HG02870 (cell line): Measurements from ENCODE around the gene S100A5.

Experiments used
- ATAC-seq: cut with Tn5 transposase; IDR thresholded peaks from one replicate; pipeline ENCODE4 v1.9.1; 2021; ENCODE audit warnings: mild to moderate bottlenecking, moderate library complexity; ENCODE audit not compliant: unreplicated experiment

Gene S100A5

DNA sequence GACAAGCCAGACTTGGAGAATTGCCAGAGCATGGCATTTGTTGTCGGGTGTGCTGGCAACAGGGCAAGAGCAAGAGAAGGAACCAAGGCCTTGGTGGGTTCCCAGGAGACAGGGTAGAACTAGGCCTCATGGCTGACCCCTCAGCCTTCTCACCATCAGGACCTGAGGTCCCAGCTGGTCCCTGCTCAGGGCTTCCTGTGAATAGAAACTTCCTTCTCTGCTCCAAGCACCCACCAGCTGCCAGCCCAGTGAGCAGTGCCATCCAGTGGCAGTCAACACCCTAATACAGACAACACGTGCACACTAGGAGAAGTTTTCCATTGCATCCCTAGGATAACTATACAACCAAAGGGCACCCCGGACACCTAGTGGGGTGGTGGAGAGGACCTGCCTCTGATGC lies 27.7 kb downstream of the S100A5 start:
- ATAC-seq: no peak

DNA sequence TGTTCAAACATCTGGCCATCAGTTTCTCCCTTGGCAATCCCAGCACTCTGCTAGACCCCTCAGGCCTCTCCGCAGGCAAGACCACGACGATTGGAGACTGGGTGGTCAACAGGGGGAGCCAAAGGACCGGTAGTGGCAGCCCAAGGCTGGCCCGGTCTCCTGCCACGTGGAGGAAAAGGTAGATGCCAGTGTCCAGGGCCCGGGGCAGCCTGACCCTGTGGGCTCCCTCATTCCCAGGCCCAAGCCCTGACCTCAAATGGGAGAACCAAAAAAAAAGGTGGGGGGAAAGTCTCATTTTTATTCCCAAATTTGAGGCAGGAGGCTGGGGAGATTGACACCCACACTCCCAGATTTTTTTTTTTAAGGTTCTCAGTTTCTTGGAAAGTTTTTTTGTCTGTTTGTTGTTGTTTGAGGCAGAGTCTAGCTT lies 29.7 kb downstream of the S100A5 start:
- no peak for ATAC-seq

DNA sequence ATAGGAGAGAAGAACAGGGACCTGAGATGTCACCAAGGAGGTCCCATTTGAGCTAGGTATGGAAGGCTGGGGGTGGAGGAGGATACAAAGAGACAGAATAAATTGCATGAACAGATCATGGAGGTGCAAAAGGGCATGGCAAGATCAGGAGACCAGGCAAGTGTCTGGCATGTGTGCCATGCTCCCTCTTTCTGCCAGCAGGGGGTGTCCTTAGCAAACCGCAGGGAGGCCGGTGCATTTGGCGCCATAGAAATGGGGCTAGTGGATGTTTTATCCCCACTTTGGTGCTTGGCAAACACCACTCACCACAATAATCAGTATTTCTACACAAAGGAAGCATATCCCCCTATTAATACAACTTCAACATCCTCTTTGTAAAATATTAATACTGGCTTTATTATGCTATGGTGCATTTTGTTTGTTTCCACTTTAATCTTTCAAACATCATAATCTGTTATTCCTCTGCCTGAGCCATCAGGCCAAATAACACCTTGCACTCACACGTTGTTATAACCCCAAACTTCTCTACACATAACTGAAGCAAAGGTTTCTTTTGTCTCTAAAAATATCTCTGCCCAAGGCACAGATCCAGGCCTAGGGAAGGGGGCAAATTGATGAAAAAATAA lies 30.9 kb downstream of the S100A5 start:
- ATAC-seq: no peak

DNA sequence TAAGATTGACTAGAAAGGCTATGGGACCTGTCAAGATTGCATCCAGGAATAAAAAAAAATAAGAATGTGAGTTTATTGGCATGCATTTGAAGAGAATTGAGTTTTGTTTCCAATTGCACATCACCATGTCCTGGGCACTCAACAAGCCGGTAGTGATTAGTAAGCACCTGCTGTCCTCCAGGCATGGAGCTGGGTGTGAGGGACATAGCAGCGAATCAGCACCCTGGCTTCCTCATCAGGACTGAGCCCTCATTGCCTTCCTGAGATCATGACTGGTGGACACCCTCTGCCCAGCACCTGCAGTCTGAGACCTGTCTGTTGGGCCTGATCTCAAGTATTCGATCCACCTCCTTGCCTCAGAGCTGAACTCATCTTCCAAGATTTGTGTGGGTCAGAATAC lies 31.7 kb downstream of the S100A5 start:
- no peak for ATAC-seq

DNA sequence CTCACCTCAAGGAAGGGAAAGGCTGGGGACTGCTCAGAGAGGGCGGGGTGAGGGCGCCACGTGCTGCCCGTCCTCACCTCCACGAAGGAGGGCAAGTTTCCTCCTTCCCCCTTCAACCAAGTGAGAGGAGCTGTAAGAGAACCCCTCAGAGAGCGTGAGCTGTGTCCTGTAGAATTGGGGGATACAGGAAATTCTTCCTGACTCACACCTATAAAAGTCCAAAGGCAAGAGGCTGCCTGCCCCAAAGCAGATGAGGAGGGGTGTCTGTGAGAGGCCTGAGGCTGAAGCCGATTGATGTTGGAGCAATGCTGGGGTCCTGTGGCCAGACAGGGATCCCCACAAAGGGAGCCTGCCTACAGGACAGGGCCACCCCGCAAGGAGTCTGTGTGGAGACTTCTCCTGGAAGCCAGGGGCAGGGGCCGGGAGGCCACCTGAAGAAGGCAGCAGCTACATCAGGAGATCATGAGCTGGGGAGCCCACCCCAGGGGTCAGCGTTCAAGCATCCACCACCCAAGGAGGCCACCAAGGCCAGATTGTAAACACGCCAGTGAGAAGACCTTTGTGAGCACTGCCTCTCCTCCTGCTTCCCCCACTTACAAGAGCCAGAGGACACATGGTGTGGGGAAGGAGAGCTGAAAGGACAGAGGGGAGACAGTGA lies 32.7 kb downstream of the S100A5 start:
- ATAC-seq: no peak

DNA sequence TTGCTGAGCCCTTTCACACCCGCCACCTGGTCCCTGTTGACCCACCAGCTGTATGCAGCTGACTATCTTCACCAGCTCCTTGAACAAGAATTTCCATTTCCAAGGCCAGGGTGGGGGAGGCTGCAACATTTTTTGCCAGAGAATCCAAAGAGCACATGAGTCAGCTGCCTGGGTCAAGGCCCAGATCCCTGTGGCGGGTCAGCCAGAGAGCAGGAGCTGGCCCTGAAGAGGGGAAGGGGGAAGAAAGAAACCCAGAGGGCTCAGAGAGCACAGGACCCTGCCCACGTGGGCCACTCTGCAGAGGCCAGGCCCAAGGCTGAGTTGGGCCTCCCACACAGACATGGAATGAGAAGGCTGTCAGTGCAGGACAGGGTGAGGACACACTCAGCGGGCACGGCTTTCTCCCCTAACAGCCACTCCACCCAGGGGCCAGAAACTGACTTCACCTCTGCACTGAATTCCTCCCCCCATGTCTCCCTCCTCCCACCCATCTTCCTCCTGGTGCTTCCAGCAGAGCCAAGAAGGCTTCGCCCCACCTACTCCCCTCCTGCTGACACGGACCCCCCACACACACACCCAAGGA lies 33.8 kb downstream of the S100A5 start:
- no peak for ATAC-seq

DNA sequence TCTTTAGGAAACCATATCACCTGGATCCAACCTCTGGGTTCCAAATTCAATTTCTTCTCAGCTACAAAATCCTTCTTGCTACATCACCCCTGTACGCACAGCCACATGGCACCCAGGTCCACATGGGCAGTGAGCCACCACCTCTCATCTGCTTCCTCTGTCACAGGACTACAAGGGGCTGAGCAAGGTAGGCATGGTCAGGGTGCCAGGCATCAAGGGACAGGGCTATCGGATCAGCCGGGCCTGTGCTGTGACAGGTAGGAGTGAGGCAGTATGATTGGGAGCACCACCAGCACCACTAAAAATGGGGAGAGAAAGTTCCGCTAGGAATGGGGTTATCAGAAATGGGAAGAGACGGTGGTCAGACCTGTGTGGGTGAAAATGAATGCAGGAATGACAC lies 34.3 kb downstream of the S100A5 start:
- ATAC-seq: no peak

DNA sequence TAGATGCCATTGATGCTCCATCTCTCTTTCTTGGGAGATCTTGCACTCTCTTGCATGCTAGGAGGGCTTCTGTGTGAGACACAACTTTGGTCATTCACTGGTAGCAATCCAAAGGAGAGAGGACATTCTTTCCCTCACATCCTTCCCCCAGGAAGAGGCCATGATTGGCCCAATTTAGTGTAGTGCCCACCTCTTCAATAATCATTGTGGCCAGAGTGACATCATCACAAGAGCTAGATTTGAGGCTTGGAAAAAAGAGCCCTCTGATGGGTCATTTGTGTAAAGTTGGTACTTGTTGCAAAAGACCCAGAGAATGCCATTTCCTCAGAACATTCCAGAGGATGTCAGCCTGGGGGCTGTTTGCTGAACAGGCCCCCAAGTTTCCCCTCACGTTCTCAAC lies 35.2 kb downstream of the S100A5 start:
- ATAC-seq: no peak

DNA sequence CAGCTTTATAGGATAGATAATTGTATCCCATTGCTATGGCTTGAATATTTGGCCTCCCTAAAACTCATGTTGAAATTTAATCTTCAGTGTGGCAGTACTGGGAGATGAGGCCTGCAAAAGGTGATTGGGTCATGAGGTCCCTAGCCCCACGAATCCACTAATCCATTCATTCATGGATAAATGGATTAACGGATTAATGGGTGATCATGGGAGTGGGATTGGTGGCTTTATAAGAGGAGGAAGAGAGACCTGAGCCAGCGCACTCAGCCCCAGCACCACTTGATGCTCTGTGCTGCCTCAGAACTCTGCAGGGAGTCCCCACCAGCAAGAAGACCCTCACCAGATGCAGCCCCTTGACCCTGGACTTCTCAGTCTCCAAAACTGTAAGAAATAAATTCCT lies 37.0 kb downstream of the S100A5 start:
- no peak for ATAC-seq

DNA sequence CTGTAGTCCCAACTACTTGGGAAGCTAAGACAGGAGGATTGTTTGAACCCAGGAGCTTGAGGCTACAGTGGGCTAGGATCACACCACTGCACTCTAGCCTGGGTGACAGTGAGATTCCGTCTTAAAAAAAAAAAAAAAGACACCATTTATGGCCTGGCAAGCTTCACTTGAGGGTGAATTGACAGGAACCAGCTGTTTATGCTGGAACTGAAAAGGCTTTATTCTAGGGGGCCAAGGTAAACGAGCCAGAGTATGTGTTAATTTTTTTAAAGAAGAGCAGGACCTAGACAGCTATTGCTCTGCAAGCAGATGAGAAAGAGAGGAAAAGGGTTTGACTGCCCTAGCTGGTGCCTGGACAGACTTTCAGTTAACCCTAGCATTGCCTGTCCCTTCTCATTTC lies 42.0 kb downstream of the S100A5 start:
- no peak for ATAC-seq

DNA sequence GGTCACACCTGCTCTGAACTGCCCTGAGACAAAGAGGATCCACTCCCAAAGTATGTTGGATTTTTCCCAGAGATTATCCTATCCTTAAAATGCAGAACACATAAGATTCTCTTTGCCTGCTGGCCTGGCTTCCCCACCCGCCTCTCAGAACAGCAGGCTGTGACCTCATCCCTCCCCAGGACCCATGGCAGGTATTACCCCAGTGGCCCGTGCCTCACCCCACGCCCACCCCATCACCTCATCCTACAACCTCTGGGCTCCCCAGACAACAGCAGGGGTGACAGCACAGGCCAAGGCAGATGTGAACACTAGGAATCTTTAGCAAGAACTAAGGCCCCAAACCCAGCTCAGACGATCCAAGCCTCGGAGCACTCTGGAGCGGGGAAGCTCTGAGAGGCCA lies 45.2 kb downstream of the S100A5 start:
- no peak for ATAC-seq

DNA sequence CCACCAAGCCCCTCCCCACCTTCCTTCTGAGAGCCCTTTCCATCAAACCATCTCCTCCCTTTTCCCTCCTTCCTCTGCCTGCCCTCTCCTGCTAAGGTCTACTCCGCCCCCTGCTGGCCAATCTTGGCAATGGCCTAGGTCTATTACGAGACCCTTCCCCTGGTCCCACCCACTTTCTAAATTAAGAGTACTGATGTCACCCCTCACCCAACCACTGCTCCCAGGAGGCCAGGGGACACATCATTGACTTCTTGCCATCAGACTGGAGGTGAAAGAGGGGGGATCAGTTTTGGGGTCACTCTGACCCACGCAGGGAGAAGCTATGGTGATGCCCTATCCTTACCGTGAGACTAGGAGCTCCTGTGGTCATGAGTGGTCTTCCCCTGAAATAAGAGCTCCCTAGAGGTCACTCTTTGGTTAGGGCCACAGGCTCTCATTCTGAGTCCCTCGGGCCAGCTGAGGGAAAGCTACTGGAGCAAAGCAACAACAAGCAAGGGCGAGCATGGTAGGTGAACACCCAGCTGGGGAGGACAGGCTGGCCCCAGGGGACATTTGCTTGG lies 45.7 kb downstream of the S100A5 start:
- no peak for ATAC-seq

DNA sequence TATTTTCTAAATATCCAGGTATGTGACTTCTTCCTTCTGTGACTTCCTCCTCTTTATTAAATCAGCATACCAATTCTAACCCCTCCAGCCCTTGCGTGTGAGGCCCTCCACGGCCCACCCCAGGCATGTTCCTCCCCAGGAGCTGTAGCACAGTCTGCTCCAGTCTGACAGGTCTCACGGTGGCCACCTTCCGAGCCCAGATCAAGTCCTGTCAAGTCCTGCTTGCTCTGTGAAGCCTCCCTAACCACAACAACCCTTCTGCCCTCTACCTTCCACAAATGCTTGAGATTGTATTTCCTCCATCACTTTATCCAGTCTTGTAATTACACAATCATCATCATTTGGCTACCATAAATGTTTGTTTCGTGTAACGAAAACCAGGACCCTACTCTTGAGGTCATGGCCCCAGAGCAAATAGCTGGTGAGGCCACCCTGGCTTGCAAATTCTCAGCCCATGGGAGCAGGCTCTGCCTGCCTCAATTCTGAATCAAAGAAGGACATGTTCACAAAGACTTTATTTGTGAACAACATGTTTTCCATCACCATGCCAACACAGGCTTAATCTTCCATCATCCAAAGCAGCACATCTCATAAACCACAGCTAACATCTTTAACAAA lies 47.3 kb downstream of the S100A5 start:
- ATAC-seq: no peak

DNA sequence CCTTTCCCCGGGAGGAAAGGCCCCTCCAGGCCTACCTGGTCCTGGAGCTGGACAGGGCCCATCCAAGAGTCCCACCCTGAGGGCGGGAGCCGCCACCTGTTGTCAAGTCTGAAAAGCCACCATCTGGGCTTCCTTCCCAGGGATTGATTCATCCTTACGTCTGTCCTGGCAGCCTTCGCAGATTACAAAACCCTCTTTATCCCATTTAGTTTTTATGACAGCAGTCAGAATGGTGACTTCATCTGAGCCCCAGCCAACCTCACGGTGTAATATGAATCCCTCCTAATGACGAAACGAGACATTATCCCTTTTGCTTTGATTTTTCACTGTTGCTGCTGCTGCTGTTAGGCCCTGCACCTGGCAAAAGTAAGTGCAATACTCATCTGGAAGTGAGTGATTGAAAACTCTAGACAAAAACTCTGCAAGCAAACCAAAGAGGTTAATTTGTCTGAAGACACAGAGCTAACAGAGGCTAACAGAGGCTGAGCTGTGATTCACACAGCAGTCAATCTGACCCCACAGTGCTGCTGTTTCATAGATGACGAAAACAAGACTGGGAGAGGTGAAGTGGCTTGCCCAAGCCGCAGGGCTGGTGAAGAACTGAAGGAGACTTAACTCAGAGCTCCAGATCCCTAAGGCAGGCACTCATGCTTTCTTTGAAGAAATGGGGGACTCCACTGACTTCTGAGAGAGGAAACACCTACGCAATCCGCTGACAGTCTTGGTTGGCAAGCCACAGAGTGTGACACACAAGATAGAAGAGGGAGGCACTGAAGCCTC lies 50.3 kb downstream of the S100A5 start:
- no peak for ATAC-seq

DNA sequence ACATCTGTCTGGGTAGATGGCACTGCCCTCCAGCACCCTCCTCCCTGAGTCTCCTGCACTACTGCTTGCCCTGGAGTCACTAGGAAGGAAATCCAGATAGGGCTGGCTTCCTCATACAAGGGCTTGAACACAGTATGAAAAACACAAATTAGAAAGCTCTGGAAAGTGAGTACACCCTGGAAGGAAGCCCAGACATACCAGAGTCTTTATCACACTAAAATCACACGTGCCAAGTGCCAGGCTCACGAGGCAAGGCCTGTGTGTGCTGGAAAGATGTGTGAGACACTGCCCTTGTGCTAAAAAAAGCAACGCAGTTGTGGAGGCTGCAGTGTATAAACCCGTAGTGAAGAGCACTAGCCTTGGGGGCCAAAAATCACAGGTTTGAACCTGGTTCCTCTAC lies 52.0 kb downstream of the S100A5 start:
- ATAC-seq: no peak

DNA sequence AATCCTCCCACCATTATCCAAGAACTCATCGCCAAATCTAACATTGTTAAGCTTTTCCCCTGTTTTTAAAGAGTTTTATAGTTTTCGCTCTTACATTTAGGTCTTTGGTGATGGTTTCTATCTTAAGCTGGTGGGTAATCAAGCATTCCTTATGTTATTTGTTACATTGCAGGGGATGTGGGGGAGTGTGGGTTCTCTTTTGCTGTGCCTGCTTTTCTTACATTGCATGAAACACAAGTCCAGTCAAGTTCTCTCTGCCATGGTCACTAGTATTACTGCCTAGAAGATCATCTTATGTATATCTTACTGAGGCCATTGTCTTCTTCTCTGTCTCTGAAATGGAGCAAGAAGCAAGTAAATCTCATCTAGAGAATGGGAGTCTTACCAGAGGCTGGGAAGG lies 53.0 kb downstream of the S100A5 start:
- ATAC-seq: no peak
